ENCODE data around the gene MXD3.

The MXD3 gene

GRCh38 chr5:177302354-177303110, 9.2 kb downstream of the MXD3 start:
- no peak for DNase-seq

- no peak for DNase-seq
Observed at GRCh38 chr5:177301503-177302165, 10.1 kb downstream of the MXD3 start.

- no peak for DNase-seq
Observed at GRCh38 chr5:177300951-177301350, 10.7 kb downstream of the MXD3 start.

- peak; percentile 56 for DNase-seq
Observed at GRCh38 chr5:177300236-177300880, 11.3 kb downstream of the MXD3 start.

GRCh38 chr5:177299697-177300096, 12.0 kb downstream of the MXD3 start:
- no peak for DNase-seq

- DNase-seq: no peak
Observed at GRCh38 chr5:177297922-177298321, 13.8 kb downstream of the MXD3 start.

- no peak for DNase-seq
Observed at GRCh38 chr5:177296581-177296980, 15.1 kb downstream of the MXD3 start.

- no peak for DNase-seq
Observed at GRCh38 chr5:177295924-177296323, 15.8 kb downstream of the MXD3 start.

- DNase-seq: no peak
Observed at GRCh38 chr5:177294632-177295031, 17.1 kb downstream of the MXD3 start.

GRCh38 chr5:177293819-177294581, 17.7 kb downstream of the MXD3 start:
- no peak for DNase-seq

- no peak for DNase-seq
Observed at GRCh38 chr5:177291735-177292134, 20.0 kb downstream of the MXD3 start.

GRCh38 chr5:177290816-177291596, 20.7 kb downstream of the MXD3 start:
- DNase-seq: no peak

GRCh38 chr5:177288191-177288590, 23.5 kb downstream of the MXD3 start:
- DNase-seq: no peak

GRCh38 chr5:177276886-177277285, 34.8 kb downstream of the MXD3 start:
- no peak for DNase-seq

- no peak for DNase-seq
Observed at GRCh38 chr5:177275883-177276282, 35.8 kb downstream of the MXD3 start.

- no peak for DNase-seq
Observed at GRCh38 chr5:177271113-177271512, 40.6 kb downstream of the MXD3 start.

- DNase-seq: no peak
Observed at GRCh38 chr5:177270653-177271052, 41.0 kb downstream of the MXD3 start.

- DNase-seq: no peak
Observed at GRCh38 chr5:177269976-177270375, 41.7 kb downstream of the MXD3 start.

GRCh38 chr5:177269232-177269895, 42.3 kb downstream of the MXD3 start:
- DNase-seq: no peak

GRCh38 chr5:177265395-177265794, 46.3 kb downstream of the MXD3 start:
- DNase-seq: no peak

- no peak for DNase-seq
Observed at GRCh38 chr5:177264178-177264577, 47.5 kb downstream of the MXD3 start.

- no peak for DNase-seq
Observed at GRCh38 chr5:177261510-177261909, 50.2 kb downstream of the MXD3 start.
